ENCODE results near the gene TIMM8B. TPM values are rescaled to one million over a fixed set of nuclear protein-coding genes. Genes with fewer than 3 reads are reported as not detected.
"Not testable (repeated sequence)": the region's sequence is repeated elsewhere in the genome, so short reads cannot be mapped to it uniquely, and the experiment has no call there.

The TIMM8B gene
- polyA plus RNA-seq, 4 donors = 53.3 to 154 (median 94.4) TPM

GRCh38 chr11:112058103-112058502 lies 28.5 kb downstream of the TIMM8B start:
- no peak overlapping the region for H3K27ac ChIP-seq (ENCODE audit: low read depth in 1 of 3, low read length in 2 of 3)
- H3K4me3 ChIP-seq (ENCODE audit: low read depth in 1 of 3, low read length in 3 of 3) = no peak overlapping the region
- no peaks in the 10 kb centered on the region for H3K27me3 ChIP-seq (ENCODE audit: control insufficient read depth in 3 of 3, insufficient read depth in 3 of 3, low read length in 3 of 3)
- H3K9me3 ChIP-seq (ENCODE audit: control insufficient read depth in 2 of 2, insufficient read depth in 1 of 2, low read depth in 1 of 2, low read length in 1 of 2) = no peaks in the 10 kb centered on the region
- WGBS, 3 donors = 6 to 43% (median 24%) methylated on average over 1 of the region's 1 CpG
- FAIRE-seq (no peak), DNase-seq (no peak)
- H3K4me1 ChIP-seq (ENCODE audit: control insufficient read depth in 3 of 3, insufficient read depth in 2 of 3, low read depth in 1 of 3, low read length in 2 of 3) = no peaks in the 10 kb centered on the region
- H3K36me3 ChIP-seq (ENCODE audit: control insufficient read depth in 3 of 3, insufficient read depth in 2 of 3, low read depth in 1 of 3, low read length in 3 of 3) = peaks cover 0 to 18% (median 10%) of the 10 kb centered on the region in 3 donors

- H3K4me1 ChIP-seq (ENCODE audit: control insufficient read depth in 3 of 3, insufficient read depth in 2 of 3, low read depth in 1 of 3, low read length in 2 of 3) = no peaks in the 10 kb centered on the region
- H3K9me3 ChIP-seq (ENCODE audit: control insufficient read depth in 2 of 2, insufficient read depth in 1 of 2, low read depth in 1 of 2, low read length in 1 of 2) = no peaks in the 10 kb centered on the region
- FAIRE-seq = no peak
- no peaks in the 10 kb centered on the region for H3K27me3 ChIP-seq (ENCODE audit: control insufficient read depth in 3 of 3, insufficient read depth in 3 of 3, low read length in 3 of 3)
- no peak overlapping the region for H3K4me3 ChIP-seq (ENCODE audit: low read depth in 1 of 3, low read length in 3 of 3)
- H3K27ac ChIP-seq (ENCODE audit: low read depth in 1 of 3, low read length in 2 of 3) = no peak overlapping the region
- H3K36me3 ChIP-seq (ENCODE audit: control insufficient read depth in 3 of 3, insufficient read depth in 2 of 3, low read depth in 1 of 3, low read length in 3 of 3) = peaks cover 6 to 22% (median 11%) of the 10 kb centered on the region in 3 donors
- no peak for DNase-seq
- WGBS, 3 donors = 66 to 80% (median 72%) methylated on average over 4 of the region's 4 CpGs
Measured at GRCh38 chr11:112057170-112057569, 29.4 kb downstream of the TIMM8B start.

DNA sequence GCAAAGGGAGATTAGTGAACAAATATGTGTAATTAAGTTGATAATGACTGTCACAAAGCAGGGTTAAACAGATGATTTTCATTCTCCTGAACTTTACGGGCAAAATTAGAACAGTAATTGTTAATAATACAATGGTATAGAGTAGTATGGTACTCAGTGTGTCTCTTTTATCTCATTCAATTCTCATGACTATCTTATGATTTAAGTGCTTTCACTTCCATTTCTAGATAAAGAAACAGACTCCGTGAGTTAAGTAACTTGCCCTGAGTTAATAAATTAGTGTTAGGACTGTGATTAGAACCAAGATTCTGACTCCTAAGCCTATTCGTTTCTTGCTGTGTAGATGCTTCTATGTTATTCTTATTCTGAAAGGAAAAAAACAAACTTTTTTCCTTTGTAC lies 34.8 kb downstream of the TIMM8B start:
- Histone ChIP-seq H3K4me3 (ENCODE audit: low read depth in 1 of 3, low read length in 3 of 3) (no peak overlapping the region), H3K36me3 (ENCODE audit: control insufficient read depth in 3 of 3, insufficient read depth in 2 of 3, low read depth in 1 of 3, low read length in 3 of 3) (peaks cover 8 to 22% (median 10%) of the 10 kb centered on the region in 3 donors), H3K27me3 (ENCODE audit: control insufficient read depth in 3 of 3, insufficient read depth in 3 of 3, low read length in 3 of 3) (no peaks in the 10 kb centered on the region), H3K9me3 (ENCODE audit: control insufficient read depth in 2 of 2, insufficient read depth in 1 of 2, low read depth in 1 of 2, low read length in 1 of 2) (no peaks in the 10 kb centered on the region), H3K27ac (ENCODE audit: low read depth in 1 of 3, low read length in 2 of 3) (no peak overlapping the region), H3K4me1 (ENCODE audit: control insufficient read depth in 3 of 3, insufficient read depth in 2 of 3, low read depth in 1 of 3, low read length in 2 of 3) (no peaks in the 10 kb centered on the region)
- DNase-seq (no peak), FAIRE-seq (no peak)
- 79 to 95% (median 82%) methylated on average over 3 of the region's 3 CpGs for WGBS, 3 donors

DNA sequence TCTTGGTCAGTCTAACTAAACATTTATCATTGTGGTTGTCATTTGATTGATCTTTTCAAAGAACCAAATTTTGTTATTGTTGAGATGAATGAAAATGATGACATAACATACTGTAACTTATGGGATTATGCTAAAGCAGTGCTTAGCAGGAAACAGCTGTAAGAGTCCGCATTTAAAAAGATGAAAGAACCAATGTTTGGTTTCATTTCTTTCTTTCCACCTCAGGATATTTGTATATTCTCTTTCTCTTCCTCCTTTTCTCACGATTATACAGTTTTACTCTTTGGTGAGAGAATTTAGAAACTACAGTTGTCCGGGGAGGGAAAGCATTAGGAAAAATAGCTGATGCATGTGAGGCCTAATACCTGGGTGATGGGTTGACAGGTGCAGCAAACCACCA lies 35.8 kb downstream of the TIMM8B start:
- H3K4me3 ChIP-seq (ENCODE audit: low read depth in 1 of 3, low read length in 3 of 3) = no peak overlapping the region
- no peak overlapping the region for H3K27ac ChIP-seq (ENCODE audit: low read depth in 1 of 3, low read length in 2 of 3)
- H3K36me3 ChIP-seq (ENCODE audit: control insufficient read depth in 3 of 3, insufficient read depth in 2 of 3, low read depth in 1 of 3, low read length in 3 of 3) = peaks cover 8 to 22% (median 10%) of the 10 kb centered on the region in 3 donors
- 77 to 85% (median 80%) methylated on average over 3 of the region's 3 CpGs for whole genome bisulfite sequencing, 3 donors
- FAIRE-seq = no peak
- H3K27me3 ChIP-seq (ENCODE audit: control insufficient read depth in 3 of 3, insufficient read depth in 3 of 3, low read length in 3 of 3) = no peaks in the 10 kb centered on the region
- H3K4me1 ChIP-seq (ENCODE audit: control insufficient read depth in 3 of 3, insufficient read depth in 2 of 3, low read depth in 1 of 3, low read length in 2 of 3) = no peaks in the 10 kb centered on the region
- H3K9me3 ChIP-seq (ENCODE audit: control insufficient read depth in 2 of 2, insufficient read depth in 1 of 2, low read depth in 1 of 2, low read length in 1 of 2) = no peaks in the 10 kb centered on the region
- no peak for DNase-seq

DNA sequence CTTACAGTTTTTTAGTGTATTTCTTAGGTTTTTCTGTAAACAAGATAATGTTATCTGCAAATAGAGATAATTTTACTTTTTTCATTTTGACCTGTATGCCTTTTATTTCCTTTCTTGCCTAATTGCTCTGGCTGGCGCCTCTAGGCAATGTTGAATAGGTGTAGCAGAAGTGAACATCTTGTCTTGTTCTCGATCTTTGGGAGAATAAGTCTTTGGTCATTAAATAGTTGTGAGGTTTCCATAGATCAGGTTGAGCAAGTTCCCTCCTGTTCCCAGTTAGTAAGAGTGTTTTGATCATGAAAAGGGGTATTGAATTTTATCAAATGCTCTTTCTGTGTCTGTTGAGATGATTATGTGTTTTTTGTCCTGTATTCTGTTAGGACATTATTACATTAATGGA lies 36.8 kb downstream of the TIMM8B start:
- Histone ChIP-seq H3K4me1 (ENCODE audit: control insufficient read depth in 3 of 3, insufficient read depth in 2 of 3, low read depth in 1 of 3, low read length in 2 of 3) (no peaks in the 10 kb centered on the region), H3K27me3 (ENCODE audit: control insufficient read depth in 3 of 3, insufficient read depth in 3 of 3, low read length in 3 of 3) (no peaks in the 10 kb centered on the region), H3K36me3 (ENCODE audit: control insufficient read depth in 3 of 3, insufficient read depth in 2 of 3, low read depth in 1 of 3, low read length in 3 of 3) (peaks cover 12 to 30% (median 13%) of the 10 kb centered on the region in 3 donors), H3K4me3 (ENCODE audit: low read depth in 1 of 3, low read length in 3 of 3) (no peak overlapping the region), H3K9me3 (ENCODE audit: control insufficient read depth in 2 of 2, insufficient read depth in 1 of 2, low read depth in 1 of 2, low read length in 1 of 2) (no peaks in the 10 kb centered on the region), H3K27ac (ENCODE audit: low read depth in 1 of 3, low read length in 2 of 3) (no peak overlapping the region)
- FAIRE-seq (no peak), DNase-seq (no peak)
- 48 to 50% (median 49%) methylated on average over 2 of the region's 2 CpGs for WGBS, 3 donors

DNA sequence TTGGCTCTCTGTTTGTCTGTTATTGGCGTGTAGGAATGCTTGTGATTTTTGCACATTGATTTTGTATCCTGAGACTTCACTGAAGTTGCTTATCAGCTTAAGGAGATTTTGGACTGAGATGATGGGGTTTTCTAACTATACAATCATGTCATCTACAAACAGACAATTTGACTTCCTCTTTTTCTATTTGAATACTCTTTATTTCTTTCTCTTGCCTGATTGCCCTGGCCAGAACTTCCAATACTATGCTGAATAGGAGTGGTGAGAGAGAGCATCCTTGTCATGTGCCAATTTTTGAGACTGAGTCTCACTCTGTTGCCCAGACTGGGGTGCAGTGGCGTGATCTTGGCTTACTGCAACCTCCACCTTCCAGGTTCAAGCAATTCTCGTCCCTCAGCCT lies 38.3 kb downstream of the TIMM8B start:
- 95 to 99% (median 98%) methylated on average over 3 of the region's 3 CpGs for WGBS, 3 donors
- H3K9me3 ChIP-seq (ENCODE audit: control insufficient read depth in 2 of 2, insufficient read depth in 1 of 2, low read depth in 1 of 2, low read length in 1 of 2); DNase-seq; H3K4me3 ChIP-seq (ENCODE audit: low read depth in 1 of 3, low read length in 3 of 3); H3K4me1 ChIP-seq (ENCODE audit: control insufficient read depth in 3 of 3, insufficient read depth in 2 of 3, low read depth in 1 of 3, low read length in 2 of 3); H3K27ac ChIP-seq (ENCODE audit: low read depth in 1 of 3, low read length in 2 of 3); H3K27me3 ChIP-seq (ENCODE audit: control insufficient read depth in 3 of 3, insufficient read depth in 3 of 3, low read length in 3 of 3); FAIRE-seq: not testable (repeated sequence)
- peaks cover 12 to 30% (median 15%) of the 10 kb centered on the region in 3 donors for H3K36me3 ChIP-seq (ENCODE audit: control insufficient read depth in 3 of 3, insufficient read depth in 2 of 3, low read depth in 1 of 3, low read length in 3 of 3)

DNA sequence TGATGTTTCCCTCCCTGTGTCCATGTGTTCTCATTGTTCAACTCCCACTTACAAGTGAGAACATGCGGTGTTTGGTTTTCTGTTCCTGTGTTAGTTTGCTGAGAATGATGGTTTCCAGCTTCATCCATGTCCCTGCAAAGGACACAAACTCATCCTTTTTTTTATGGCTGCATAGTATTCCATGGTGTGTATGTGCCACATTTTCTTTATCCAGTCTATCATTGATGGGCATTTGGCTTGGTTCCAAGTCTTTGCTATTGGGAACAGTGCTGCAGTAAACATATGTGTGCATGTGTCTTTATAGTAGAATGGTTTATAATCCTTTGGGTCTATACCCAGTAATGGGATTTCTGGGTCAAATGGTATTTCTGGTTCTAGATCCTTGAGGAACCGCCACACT lies 39.9 kb downstream of the TIMM8B start:
- not testable (repeated sequence) for DNase-seq; H3K4me3 ChIP-seq (ENCODE audit: low read depth in 1 of 3, low read length in 3 of 3); FAIRE-seq

DNA sequence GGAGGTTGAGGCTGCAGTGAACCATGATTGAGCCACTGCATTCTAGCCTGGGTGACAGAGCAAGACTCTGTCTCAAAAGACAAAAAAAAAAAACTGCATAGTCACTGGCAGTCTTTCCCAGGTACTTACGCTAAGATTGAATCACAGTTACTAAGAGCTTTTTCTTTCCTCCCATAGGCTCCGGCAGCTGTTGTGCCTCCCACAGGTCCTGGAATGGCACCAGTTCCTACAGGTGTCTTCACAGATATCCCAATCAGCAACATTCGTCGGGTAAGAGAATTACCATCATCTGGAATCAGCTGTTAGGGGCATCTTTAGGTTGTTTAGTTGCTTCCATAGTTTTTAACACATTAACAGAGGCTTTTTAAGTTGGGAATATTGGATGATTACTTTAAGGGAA lies 41.6 kb downstream of the TIMM8B start:
- H3K27me3 ChIP-seq (ENCODE audit: control insufficient read depth in 3 of 3, insufficient read depth in 3 of 3, low read length in 3 of 3) = no peaks in the 10 kb centered on the region
- no peak for FAIRE-seq
- 93 to 99% (median 96%) methylated on average over 4 of the region's 4 CpGs for WGBS, 3 donors
- H3K27ac ChIP-seq (ENCODE audit: low read depth in 1 of 3, low read length in 2 of 3) = no peak overlapping the region
- H3K4me3 ChIP-seq (ENCODE audit: low read depth in 1 of 3, low read length in 3 of 3) = no peak overlapping the region
- no peaks in the 10 kb centered on the region for H3K9me3 ChIP-seq (ENCODE audit: control insufficient read depth in 2 of 2, insufficient read depth in 1 of 2, low read depth in 1 of 2, low read length in 1 of 2)
- H3K4me1 ChIP-seq (ENCODE audit: control insufficient read depth in 3 of 3, insufficient read depth in 2 of 3, low read depth in 1 of 3, low read length in 2 of 3) = no peaks in the 10 kb centered on the region
- no peak for DNase-seq
- H3K36me3 ChIP-seq (ENCODE audit: control insufficient read depth in 3 of 3, insufficient read depth in 2 of 3, low read depth in 1 of 3, low read length in 3 of 3) = peaks cover 6 to 21% (median 7%) of the 10 kb centered on the region in 3 donors

More for the DNA sequence above, 39.9 kb downstream of the TIMM8B start:
- H3K36me3 ChIP-seq (ENCODE audit: control insufficient read depth in 3 of 3, insufficient read depth in 2 of 3, low read depth in 1 of 3, low read length in 3 of 3) = peaks cover 7 to 21% (median 8%) of the 10 kb centered on the region in 3 donors
- H3K9me3 ChIP-seq (ENCODE audit: control insufficient read depth in 2 of 2, insufficient read depth in 1 of 2, low read depth in 1 of 2, low read length in 1 of 2); H3K27me3 ChIP-seq (ENCODE audit: control insufficient read depth in 3 of 3, insufficient read depth in 3 of 3, low read length in 3 of 3); H3K4me1 ChIP-seq (ENCODE audit: control insufficient read depth in 3 of 3, insufficient read depth in 2 of 3, low read depth in 1 of 3, low read length in 2 of 3); H3K27ac ChIP-seq (ENCODE audit: low read depth in 1 of 3, low read length in 2 of 3): not testable (repeated sequence)
- WGBS, 3 donors = 96 to 100% (median 100%) methylated on average over 2 of the region's 2 CpGs

DNA sequence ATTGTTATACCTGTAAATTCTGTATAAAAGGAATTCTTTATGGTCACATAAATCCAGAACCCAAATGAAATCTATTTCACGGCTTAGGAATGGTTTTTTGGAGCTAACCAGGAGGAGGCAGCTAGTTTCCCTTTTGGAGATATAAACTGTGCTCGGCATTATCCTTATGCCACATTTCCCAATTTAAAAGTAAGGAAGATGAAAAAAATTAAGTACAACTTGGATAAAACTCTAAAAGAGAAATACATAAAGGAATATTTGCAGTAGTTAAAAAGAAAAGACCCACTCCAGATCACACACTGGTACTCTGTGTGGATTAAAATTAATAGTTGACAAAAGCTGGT lies 43.6 kb downstream of the TIMM8B start:
- Histone ChIP-seq H3K27me3 (ENCODE audit: control insufficient read depth in 3 of 3, insufficient read depth in 3 of 3, low read length in 3 of 3) (no peaks in the 10 kb centered on the region), H3K9me3 (ENCODE audit: control insufficient read depth in 2 of 2, insufficient read depth in 1 of 2, low read depth in 1 of 2, low read length in 1 of 2) (no peaks in the 10 kb centered on the region), H3K36me3 (ENCODE audit: control insufficient read depth in 3 of 3, insufficient read depth in 2 of 3, low read depth in 1 of 3, low read length in 3 of 3) (peaks cover 5 to 24% (median 6%) of the 10 kb centered on the region in 3 donors), H3K27ac (ENCODE audit: low read depth in 1 of 3, low read length in 2 of 3) (no peak overlapping the region), H3K4me1 (ENCODE audit: control insufficient read depth in 3 of 3, insufficient read depth in 2 of 3, low read depth in 1 of 3, low read length in 2 of 3) (no peaks in the 10 kb centered on the region), H3K4me3 (ENCODE audit: low read depth in 1 of 3, low read length in 3 of 3) (no peak overlapping the region)
- FAIRE-seq (no peak), DNase-seq (no peak)
- 94 to 96% (median 94%) methylated on average over 2 of the region's 2 CpGs for WGBS, 3 donors
